Suprapubic skin (tissue), 4 donors: ENCODE measurements around the gene ARID1B. TPM values are rescaled to one million over a fixed set of nuclear protein-coding genes. Genes with fewer than 3 reads are reported as not detected.

Experiments used
- DNase-seq, 2 donors: peaks; one replicate each; pipeline ENCODE4 v3.0.0-alpha.2; 2019; ENCODE audit warnings: low spot score in 2 of 2
- H3K27ac ChIP-seq: fragments of 200-600 bp; sonication (generic); one replicate; pipeline ENCODE4 v1.5.1; 2019
- H3K27me3 ChIP-seq: fragments of 200-600 bp; sonication (generic); one replicate; pipeline ENCODE4 v1.5.1; 2019
- H3K36me3 ChIP-seq: fragments of 200-600 bp; sonication (generic); one replicate; pipeline ENCODE4 v1.5.1; 2019
- H3K4me1 ChIP-seq: fragments of 200-600 bp; sonication (generic); one replicate; pipeline ENCODE4 v1.5.1; 2019
- H3K4me3 ChIP-seq: fragments of 200-600 bp; sonication (generic); one replicate; pipeline ENCODE4 v1.5.1; 2019; ENCODE audit warnings: mild to moderate bottlenecking
- H3K9me3 ChIP-seq: fragments of 200-600 bp; sonication (generic); one replicate; pipeline ENCODE4 v1.5.1; 2019
- CTCF ChIP-seq, 2 donors: fragments of 200-600 bp in 1 of 2; fragments of 450-650 bp in 1 of 2; sonication (generic) in 1 of 2; IDR thresholded peaks; one replicate each; pipeline ENCODE4 v1.5.1; 2016 to 2019; ENCODE audit warnings: antibody characterized with exemption in 2 of 2, mild to moderate bottlenecking in 1 of 2, moderate library complexity in 1 of 2
- EP300 ChIP-seq: sonication (generic); formaldehyde crosslinking; IDR thresholded peaks from one replicate; pipeline ENCODE4 v1.6.1; 2017; ENCODE audit warnings: antibody characterized with exemption
- POLR2A ChIP-seq, 2 donors: fragments of 450-650 bp; IDR thresholded peaks; one replicate each; pipeline ENCODE4 v1.6.1; 2017; ENCODE audit warnings: antibody characterized with exemption in 2 of 2, mild to moderate bottlenecking in 2 of 2, moderate library complexity in 2 of 2
- POLR2AphosphoS5 ChIP-seq, 3 donors: sonication (generic); formaldehyde crosslinking; IDR thresholded peaks; one replicate each; pipeline ENCODE4 v1.6.1; 2017; ENCODE audit warnings: antibody characterized with exemption in 3 of 3
- WGBS: methylation state at CpG from one replicate; pipeline ENCODE4 v1.1.5; 2018; 5-methylcytosine and 5-hydroxymethylcytosine counted together
- total RNA-seq, 4 donors: library from RNA; depleted of rRNA; stranded (reverse); fragments of >200 nt; gene quantifications; one replicate each; pipeline ENCODE4 v1.1.0, GENCODE V29; 2016

ARID1B gene
- total RNA-seq, 4 donors from 2014 or later = 102 to 233 (median 129) TPM

GRCh38 chr6:157131250-157131649 lies 354.1 kb downstream of the ARID1B start:
- H3K9me3 ChIP-seq = no peaks in the 10 kb centered on the region
- no peaks in the 10 kb centered on the region for H3K27me3 ChIP-seq
- H3K4me1 ChIP-seq = no peaks in the 10 kb centered on the region
- DNase-seq = no peak
- no peak overlapping the region for H3K27ac ChIP-seq
- peaks cover 35% of the 10 kb centered on the region for H3K36me3 ChIP-seq
- no peak for TF ChIP-seq POLR2AphosphoS5 (IDR thresholded peaks at IDR 0.05)
- no peak for TF ChIP-seq POLR2A (IDR thresholded peaks at IDR 0.05)
- no peak for TF ChIP-seq EP300
- no peak for TF ChIP-seq CTCF (IDR thresholded peaks at IDR 0.05)
- H3K4me3 ChIP-seq = no peak overlapping the region
- WGBS = 90% methylated on average over 8 of the region's 8 CpGs

- TF ChIP-seq POLR2A (IDR thresholded peaks at IDR 0.05) (no peak), CTCF (IDR thresholded peaks at IDR 0.05) (no peak), POLR2AphosphoS5 (IDR thresholded peaks at IDR 0.05) (no peak), EP300 (no peak)
- 88% methylated on average over 2 of the region's 2 CpGs for WGBS
- Histone ChIP-seq H3K36me3 (peaks cover 43% of the 10 kb centered on the region), H3K9me3 (no peaks in the 10 kb centered on the region), H3K4me1 (no peaks in the 10 kb centered on the region), H3K4me3 (no peak overlapping the region), H3K27ac (no peak overlapping the region), H3K27me3 (no peaks in the 10 kb centered on the region)
- no peak for DNase-seq
These were observed 356.7 kb downstream of the ARID1B start for GRCh38 chr6:157133856-157134255.

- no peak overlapping the region for H3K4me3 ChIP-seq
- H3K27ac ChIP-seq = no peak overlapping the region
- H3K4me1 ChIP-seq = no peaks in the 10 kb centered on the region
- no peak for TF ChIP-seq POLR2A (IDR thresholded peaks at IDR 0.05)
- TF ChIP-seq POLR2AphosphoS5 (IDR thresholded peaks at IDR 0.05) = no peak
- TF ChIP-seq EP300 = no peak
- TF ChIP-seq CTCF (IDR thresholded peaks at IDR 0.05) = no peak
- 66% methylated on average over 7 of the region's 7 CpGs for WGBS
- H3K27me3 ChIP-seq = no peaks in the 10 kb centered on the region
- no peaks in the 10 kb centered on the region for H3K9me3 ChIP-seq
- H3K36me3 ChIP-seq = peaks cover 47% of the 10 kb centered on the region
- no peak for DNase-seq
These were observed 357.3 kb downstream of the ARID1B start for GRCh38 chr6:157134402-157135047.

- no peak overlapping the region for H3K27ac ChIP-seq
- DNase-seq = no peak
- no peak overlapping the region for H3K4me3 ChIP-seq
- H3K27me3 ChIP-seq = no peaks in the 10 kb centered on the region
- H3K9me3 ChIP-seq = no peaks in the 10 kb centered on the region
- H3K36me3 ChIP-seq = peaks cover 56% of the 10 kb centered on the region
- no peaks in the 10 kb centered on the region for H3K4me1 ChIP-seq
- 67% methylated on average over 1 of the region's 1 CpG for WGBS
- TF ChIP-seq CTCF (IDR thresholded peaks at IDR 0.05) = no peak
- no peak for TF ChIP-seq EP300
These were observed 358.5 kb downstream of the ARID1B start for GRCh38 chr6:157135691-157136090.

GRCh38 chr6:157137501-157137900 lies 360.3 kb downstream of the ARID1B start:
- WGBS = 90% methylated on average over 2 of the region's 2 CpGs
- DNase-seq = no peak
- Histone ChIP-seq H3K4me3 (no peak overlapping the region), H3K27me3 (no peaks in the 10 kb centered on the region), H3K36me3 (peaks cover 54% of the 10 kb centered on the region), H3K9me3 (no peaks in the 10 kb centered on the region), H3K27ac (no peak overlapping the region), H3K4me1 (no peaks in the 10 kb centered on the region)
- no peak for TF ChIP-seq CTCF (IDR thresholded peaks at IDR 0.05)
- TF ChIP-seq POLR2AphosphoS5 (IDR thresholded peaks at IDR 0.05) = no peak
- no peak for TF ChIP-seq POLR2A (IDR thresholded peaks at IDR 0.05)
- TF ChIP-seq EP300 = no peak
